Stimulated activated CD8-positive, alpha-beta memory T cell treated with anti-CD3 and anti-CD28 coated beads, Interleukin-12 subunit alpha, Interleukin-12 subunit beta, amount 100 ng/mL, for 24 hours (primary cell): ENCODE results near the gene GRIN2A.

Experiments
- DNase-seq: peaks from one replicate; pipeline ENCODE4 v3.0.0-alpha.2; 2020; ENCODE audit errors: extremely low read depth

Gene GRIN2A

DNA sequence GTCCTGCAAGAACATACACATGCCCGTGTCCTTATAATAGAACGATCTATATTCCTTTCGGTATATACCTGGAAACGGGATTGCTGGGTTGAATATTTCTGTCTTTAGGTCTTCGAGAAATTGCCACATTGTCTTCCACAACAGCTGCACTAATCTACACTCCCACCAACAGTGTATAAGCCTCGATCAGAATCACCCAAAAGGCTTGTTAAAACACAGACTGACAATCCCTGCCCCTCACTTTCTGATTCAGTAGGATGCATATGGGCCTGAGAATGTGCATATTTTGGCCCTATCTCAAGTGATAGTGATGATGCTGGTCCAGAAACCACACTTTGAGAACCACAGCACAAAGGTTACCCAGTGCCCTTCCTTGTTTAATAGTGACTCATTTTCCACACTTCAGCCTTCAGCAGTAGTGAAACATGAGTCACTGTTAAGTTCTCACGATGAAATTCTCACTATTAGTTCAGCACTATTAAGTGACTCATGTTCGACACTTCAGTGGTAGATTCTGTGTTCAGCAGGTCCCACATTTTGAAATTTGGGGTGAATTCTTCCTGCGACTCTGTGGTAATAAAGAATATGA is 215.6 kb downstream of the GRIN2A start:
- DNase-seq, result no peak

DNA sequence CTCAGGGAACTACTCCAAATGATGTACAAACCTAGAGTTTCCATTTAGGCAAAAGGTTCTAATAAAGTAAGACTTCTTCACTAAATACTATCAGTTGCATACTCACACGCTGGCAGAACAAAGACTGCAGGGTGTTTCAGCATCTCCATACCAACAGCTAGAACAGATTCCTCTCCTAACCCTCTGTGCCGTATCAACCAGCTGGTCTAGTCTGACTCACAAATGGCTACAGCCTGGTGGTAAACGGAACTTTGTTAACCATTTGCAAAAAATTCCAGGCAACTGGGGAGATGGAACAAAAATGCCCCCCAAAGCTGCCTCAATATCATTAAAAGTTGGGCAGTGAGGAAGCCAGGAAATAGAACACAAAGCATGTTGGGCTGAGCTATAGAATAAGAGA is 217.1 kb downstream of the GRIN2A start:
- no peak for DNase-seq

DNA sequence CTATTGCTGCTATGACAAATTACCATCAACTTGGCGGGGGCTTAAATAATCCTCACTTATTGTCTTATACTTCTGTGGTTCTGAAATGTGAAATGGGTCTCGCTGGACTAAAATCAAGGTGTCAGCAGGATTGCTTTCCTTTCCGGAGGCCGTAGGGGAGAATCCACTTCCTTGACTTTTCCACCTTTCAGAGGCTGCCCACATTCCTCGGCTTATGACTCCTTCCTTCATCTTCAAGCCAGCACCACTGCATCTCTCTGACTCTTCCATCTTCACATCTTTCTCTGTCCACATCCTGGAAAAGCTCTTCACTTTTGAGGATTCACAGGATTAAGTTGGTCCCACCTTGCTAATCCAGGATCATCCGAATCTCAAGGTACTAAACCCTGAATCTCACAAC is 217.8 kb downstream of the GRIN2A start:
- no peak for DNase-seq

- DNase-seq, result no peak
These were observed 224.8 kb downstream of the GRIN2A start for GRCh38 chr16:9957433-9957832.

DNA sequence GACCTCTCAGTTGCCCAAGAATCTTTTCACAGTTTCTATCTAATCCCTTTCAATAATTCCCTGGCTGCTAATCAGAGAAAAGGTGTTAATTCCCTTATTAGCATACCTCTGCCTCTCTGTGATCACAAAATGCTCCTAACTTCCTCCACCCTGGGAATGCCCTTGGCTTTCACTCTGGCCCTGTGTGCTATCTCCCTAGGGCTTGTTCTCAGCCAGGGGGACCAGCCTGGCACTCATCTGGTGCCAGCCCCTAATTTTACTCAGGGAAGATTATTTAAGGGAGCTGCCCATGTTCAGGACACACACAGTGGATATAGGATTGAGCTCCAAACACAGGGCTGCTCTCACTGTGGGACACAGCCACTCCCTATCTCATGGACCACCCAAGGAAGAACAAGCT is 225.2 kb downstream of the GRIN2A start:
- DNase-seq, result no peak

- no peak for DNase-seq
These were observed 226.6 kb downstream of the GRIN2A start for GRCh38 chr16:9955677-9956076.

- no peak for DNase-seq
These were observed 228.2 kb downstream of the GRIN2A start for GRCh38 chr16:9953908-9954570.

DNA sequence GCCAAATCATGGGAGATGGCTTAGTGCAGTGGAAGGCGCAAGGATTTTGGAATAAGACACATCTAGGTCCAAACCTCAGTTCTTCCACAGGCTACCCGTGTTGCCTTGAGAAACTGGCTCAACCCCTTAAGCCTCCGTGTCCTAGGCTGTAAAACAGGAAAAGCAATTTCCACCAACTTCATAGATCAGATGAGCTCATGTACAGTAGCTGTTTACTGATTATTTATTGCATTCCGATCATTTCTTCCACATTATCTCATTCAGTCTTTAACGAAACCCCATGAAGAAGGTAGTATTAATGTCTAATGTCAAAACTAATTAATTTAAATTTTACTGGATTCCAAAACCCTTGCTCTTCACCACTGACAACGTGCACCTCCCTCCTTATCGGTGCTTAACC is 231.6 kb downstream of the GRIN2A start:
- DNase-seq, result no peak

- no peak for DNase-seq
These were observed 232.8 kb downstream of the GRIN2A start for GRCh38 chr16:9949396-9949795.

DNA sequence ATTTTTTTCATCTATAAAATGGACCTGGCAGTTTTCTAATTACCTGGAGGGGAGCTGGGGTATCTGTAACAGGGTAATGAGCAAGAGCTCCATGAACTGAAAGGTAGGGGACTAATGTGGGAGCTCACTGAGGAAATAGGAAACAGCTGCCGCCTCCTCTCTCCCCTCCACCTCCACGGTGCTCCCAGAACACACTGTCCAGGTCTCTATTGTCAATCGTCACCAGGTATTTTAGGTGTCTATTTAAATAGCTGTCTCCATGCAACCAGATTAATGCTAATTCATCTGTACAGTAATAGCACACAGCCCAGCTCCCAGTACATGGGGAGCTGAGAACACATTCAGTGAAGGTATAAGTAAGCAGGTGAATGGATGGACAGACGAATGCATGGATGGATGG is 233.3 kb downstream of the GRIN2A start:
- DNase-seq, result no peak

- DNase-seq, result no peak
These were observed 236.1 kb downstream of the GRIN2A start for GRCh38 chr16:9946022-9946720.

DNA sequence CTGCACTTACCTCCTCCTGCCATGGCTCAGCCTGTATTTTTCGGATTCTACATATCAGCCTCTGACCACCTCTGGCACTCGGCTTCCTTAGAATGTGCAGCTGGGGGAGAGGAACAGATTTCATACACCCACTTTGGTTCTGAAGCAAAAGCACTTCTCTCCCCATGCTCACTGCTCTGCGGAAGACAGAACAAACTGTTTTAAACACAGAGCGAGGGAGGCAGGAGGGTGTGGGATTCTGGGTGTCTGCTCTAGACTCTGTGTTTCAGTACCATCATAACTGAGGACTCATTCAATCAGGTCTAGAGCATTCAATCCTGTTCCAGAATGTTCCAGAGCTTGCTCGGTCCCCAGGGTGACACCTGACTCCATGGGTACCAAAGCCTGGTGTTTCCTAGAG is 239.1 kb downstream of the GRIN2A start:
- no peak for DNase-seq

GRCh38 chr16:9941245-9941644 is 241.0 kb downstream of the GRIN2A start:
- no peak for DNase-seq

- DNase-seq, result no peak
These were observed 247.3 kb downstream of the GRIN2A start for GRCh38 chr16:9934723-9935508.

GRCh38 chr16:9932919-9933653 is 249.1 kb downstream of the GRIN2A start:
- no peak for DNase-seq

- no peak for DNase-seq
These were observed 250.2 kb downstream of the GRIN2A start for GRCh38 chr16:9932000-9932399.

DNA sequence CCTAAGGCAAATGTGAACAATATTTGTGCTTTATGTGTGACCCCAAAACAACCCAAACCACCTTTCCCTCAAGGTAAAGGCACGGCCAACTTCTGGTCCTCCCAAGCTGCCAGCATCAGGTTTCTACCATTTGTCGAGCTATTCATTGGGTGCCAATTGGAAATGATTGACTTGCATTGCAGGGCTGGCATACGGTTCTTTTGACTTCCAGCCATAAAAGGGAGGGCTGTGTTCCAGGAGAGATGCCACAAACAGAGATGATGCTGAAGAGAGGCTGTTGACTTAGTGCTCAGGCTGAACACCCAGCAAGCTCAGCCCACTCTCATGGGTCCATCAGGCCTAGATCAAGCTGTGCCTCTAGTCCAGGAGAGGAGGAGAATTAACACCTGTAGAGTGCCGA is 252.4 kb downstream of the GRIN2A start:
- DNase-seq, result no peak

DNA sequence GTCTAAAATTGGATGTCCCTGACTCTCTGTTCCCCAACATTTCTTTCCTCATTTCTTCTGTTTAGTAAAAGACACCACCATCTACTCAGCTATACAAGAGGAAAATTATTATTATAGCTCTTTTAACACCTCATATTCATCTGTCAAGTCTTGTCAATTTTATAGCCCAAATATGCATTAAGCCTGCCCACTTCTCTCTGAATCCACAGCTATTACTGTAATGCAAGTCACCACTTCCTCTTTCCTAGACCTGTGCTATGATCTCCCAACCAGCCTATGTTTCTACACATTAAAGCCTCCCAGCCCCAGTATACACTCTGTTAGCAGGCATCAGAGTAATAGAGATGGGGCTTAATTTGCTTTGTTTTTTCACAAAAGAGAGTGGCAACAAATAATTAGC is 252.9 kb downstream of the GRIN2A start:
- DNase-seq, result no peak

GRCh38 chr16:9922441-9922840 is 259.8 kb downstream of the GRIN2A start:
- DNase-seq, result no peak

GRCh38 chr16:9921997-9922396 is 260.2 kb downstream of the GRIN2A start:
- no peak for DNase-seq

DNA sequence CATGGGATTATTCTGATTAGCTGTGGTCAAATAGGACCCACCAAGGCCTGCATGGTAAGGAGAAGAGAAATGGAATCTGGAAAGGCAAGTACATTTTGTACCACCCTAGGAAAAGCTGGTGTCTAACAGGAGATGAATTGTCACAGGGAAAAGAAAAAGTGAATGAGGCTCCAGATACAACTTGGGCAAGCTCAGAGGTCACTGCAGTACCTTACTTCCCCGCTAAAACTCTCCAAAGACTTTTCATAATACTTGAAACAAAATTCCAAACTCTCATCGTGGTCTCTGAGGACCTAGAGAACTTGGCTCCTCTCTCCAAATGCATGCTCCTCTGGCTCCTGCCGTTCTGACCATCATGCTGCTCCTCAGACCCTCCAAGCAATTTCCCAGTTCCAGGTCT is 262.8 kb downstream of the GRIN2A start:
- no peak for DNase-seq

- DNase-seq, result no peak
These were observed 264.5 kb downstream of the GRIN2A start for GRCh38 chr16:9917691-9918090.
